Measurements from ENCODE around the gene MROH7. TPM values are rescaled to one million over a fixed set of nuclear protein-coding genes. Genes with fewer than 3 reads are reported as not detected.
"Not testable (repeated sequence)": the region's sequence is repeated elsewhere in the genome, so short reads cannot be mapped to it uniquely, and the experiment has no call there.

MROH7 gene
- total RNA-seq, 1 donor from 2014 or later: not detected

GRCh38 chr1:54610048-54610447, 31.5 kb upstream of the MROH7 start:
- no peak for DNase-seq (ENCODE audit: low read depth, low spot score)

- DNase-seq (ENCODE audit: low read depth, low spot score): no peak
Observed at GRCh38 chr1:54610601-54611580, 30.7 kb upstream of the MROH7 start.

GRCh38 chr1:54611621-54612020, 30.0 kb upstream of the MROH7 start:
- no peak for DNase-seq (ENCODE audit: low read depth, low spot score)

- DNase-seq (ENCODE audit: low read depth, low spot score): no peak
Observed at GRCh38 chr1:54614024-54614423, 27.6 kb upstream of the MROH7 start.

- no peak for DNase-seq (ENCODE audit: low read depth, low spot score)
Observed at GRCh38 chr1:54614563-54614962, 27.0 kb upstream of the MROH7 start.

- no peak for DNase-seq (ENCODE audit: low read depth, low spot score)
Observed at GRCh38 chr1:54615531-54616279, 25.9 kb upstream of the MROH7 start.

- DNase-seq (ENCODE audit: low read depth, low spot score): no peak
Observed at GRCh38 chr1:54619749-54620148, 21.8 kb upstream of the MROH7 start.

GRCh38 chr1:54623216-54624007, 18.2 kb upstream of the MROH7 start, which contains the start of gene FAM151A:
Gene FAM151A (minus strand): TSS chr1:54623525. CDS start chr1:54623395, 130 bp downstream.
- no peak for DNase-seq (ENCODE audit: low read depth, low spot score)

GRCh38 chr1:54624466-54625464, 16.8 kb upstream of the MROH7 start:
- DNase-seq (ENCODE audit: low read depth, low spot score): no peak

GRCh38 chr1:54627196-54627595, 14.4 kb upstream of the MROH7 start:
- no peak for DNase-seq (ENCODE audit: low read depth, low spot score)

GRCh38 chr1:54635804-54636203, 5.8 kb upstream of the MROH7 start:
- DNase-seq (ENCODE audit: low read depth, low spot score): not testable (repeated sequence)

GRCh38 chr1:54636461-54637446, 4.8 kb upstream of the MROH7 start:
- not testable (repeated sequence) for DNase-seq (ENCODE audit: low read depth, low spot score)

GRCh38 chr1:54640361-54640760, 1.2 kb upstream of the MROH7 start:
- no peak for DNase-seq (ENCODE audit: low read depth, low spot score)

- DNase-seq (ENCODE audit: low read depth, low spot score): no peak
Observed at GRCh38 chr1:54643736-54644135, 2.1 kb downstream of the MROH7 start.

- DNase-seq (ENCODE audit: low read depth, low spot score): no peak
Observed at GRCh38 chr1:54645806-54646676, 4.5 kb downstream of the MROH7 start.

GRCh38 chr1:54649130-54649898, 7.7 kb downstream of the MROH7 start:
- no peak for DNase-seq (ENCODE audit: low read depth, low spot score)

- no peak for DNase-seq (ENCODE audit: low read depth, low spot score)
Observed at GRCh38 chr1:54649921-54650320, 8.3 kb downstream of the MROH7 start.

Measured in pulmonary artery endothelial cell (primary cell).